GM19238 (cell line): ENCODE measurements around the gene TINAG.

Experiments
- DNase-seq: peaks from one replicate; pipeline ENCODE4 v3.0.0; 2011; ENCODE audit warnings: low spot score; ENCODE audit not compliant: insufficient read length

TINAG gene, protein sequence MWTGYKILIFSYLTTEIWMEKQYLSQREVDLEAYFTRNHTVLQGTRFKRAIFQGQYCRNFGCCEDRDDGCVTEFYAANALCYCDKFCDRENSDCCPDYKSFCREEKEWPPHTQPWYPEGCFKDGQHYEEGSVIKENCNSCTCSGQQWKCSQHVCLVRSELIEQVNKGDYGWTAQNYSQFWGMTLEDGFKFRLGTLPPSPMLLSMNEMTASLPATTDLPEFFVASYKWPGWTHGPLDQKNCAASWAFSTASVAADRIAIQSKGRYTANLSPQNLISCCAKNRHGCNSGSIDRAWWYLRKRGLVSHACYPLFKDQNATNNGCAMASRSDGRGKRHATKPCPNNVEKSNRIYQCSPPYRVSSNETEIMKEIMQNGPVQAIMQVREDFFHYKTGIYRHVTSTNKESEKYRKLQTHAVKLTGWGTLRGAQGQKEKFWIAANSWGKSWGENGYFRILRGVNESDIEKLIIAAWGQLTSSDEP

GRCh38 chr6:54308289-54308985 lies at the start of gene TINAG:
Gene TINAG, plus strand, starts transcription at chr6:54308441. Its CDS starts 110 bp downstream, at chr6:54308551.
- no peak for DNase-seq

- DNase-seq: no peak
These were observed 48.2 kb upstream of the TINAG start for GRCh38 chr6:54260025-54260424.

- DNase-seq: no peak
These were observed 45.7 kb upstream of the TINAG start for GRCh38 chr6:54262499-54262898.

DNA sequence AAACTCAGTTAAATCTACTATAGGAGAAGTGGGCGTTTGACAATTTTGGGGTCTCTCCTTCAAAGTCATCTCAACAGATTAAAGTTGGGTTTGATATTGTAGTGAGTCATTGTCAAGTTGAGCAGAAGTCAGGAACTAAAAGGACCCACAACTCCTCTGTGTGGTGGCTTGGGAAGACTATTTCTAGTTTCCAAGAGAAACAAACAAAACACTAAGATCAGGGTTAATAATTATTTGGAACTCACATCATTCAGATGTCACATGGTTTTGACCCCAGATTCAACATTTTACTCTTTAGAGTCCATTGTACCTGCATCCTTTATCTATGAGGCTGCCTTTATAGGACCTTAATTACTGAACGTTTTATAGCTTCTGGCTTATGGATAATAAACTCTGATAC lies 45.3 kb upstream of the TINAG start:
- DNase-seq: no peak

- DNase-seq: no peak
These were observed 43.5 kb upstream of the TINAG start for GRCh38 chr6:54264581-54265272.

DNA sequence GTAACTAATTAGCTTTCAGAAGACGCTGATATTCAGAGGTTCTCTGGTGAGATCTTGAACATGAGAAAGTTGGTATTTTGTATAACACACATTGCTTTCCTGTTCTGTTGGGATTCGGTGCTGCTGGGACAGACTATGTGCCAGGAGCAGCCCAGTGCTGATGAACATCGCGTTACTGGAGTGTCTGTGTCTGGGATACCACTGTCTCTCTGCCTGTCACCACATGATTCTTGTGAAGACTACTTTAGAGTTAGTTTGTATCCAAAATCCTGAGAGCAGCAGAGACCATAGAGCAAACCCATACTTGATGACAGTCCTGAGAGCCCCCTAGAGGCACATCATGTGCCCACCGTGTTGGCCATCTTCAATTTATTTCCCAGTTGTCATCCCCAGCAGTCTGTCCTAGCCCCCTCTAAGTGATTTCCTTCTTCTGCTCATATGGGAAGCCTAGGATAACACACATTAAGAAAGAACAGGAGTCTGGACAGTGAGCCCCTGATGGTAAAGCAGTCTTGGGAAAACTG lies 41.8 kb upstream of the TINAG start:
- no peak for DNase-seq

DNA sequence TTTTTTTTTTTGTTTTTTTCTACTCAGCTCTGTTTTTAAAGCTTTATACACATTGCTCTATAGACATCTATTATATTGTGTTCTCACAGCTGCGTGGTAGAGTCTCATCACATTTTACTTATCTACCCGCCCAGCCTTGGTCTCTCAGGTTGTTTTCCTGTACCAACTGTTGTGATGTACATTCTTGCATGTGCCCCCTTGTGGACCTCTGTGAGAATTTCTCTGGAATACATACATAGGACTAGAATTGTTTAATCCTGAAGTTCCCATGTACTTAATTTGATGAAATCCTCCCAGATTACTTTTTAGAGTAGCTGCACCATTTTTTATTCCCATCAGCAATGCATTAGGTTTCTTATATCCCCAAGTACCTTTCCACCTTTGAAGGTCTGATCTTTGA lies 40.4 kb upstream of the TINAG start:
- no peak for DNase-seq

DNA sequence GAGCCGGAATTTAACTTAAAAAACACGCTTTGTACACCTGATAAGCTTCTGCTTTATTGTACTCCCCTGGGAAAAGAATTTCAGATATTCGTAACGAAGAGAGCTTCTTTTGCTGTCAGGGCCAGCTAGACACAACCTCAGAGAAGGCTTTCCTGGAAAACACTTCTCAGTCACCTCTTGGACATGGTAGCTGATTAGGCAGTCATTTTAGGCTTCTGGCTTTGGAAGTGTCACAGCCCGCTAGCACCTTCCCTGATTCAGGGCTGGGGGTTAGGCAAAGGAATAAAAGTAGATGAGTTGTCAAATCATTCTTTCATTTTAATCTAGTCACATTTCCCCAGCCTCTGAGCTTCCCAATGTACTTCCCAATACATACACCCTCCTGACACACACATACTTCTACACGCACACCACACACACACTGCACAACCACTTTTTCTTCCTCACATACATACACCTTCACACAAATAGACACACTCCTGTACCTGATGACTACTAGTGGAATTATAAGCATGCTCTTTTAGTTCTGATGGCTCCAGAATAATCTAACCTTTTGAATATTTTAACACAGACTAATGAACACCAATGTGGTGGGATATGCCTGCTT lies 34.9 kb upstream of the TINAG start:
- DNase-seq: no peak

DNA sequence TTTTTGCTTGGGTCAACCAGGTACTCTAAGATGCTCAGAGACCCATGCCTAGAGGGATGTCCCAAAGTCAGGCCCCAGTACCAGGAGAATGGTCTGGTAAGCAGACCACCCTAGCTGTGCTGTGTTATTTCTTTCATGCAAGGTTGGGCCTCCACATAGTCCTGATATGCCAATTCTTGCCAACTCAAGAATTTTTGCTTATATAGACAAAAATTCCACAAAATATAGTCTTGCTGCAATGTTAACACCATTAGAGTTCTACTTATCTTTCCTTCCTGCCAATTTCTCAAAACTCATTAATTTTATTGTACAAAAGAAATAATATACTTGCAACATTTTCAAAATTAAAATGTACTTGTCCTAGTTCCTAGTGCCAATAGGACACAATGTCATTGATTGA lies 33.9 kb upstream of the TINAG start:
- no peak for DNase-seq

DNA sequence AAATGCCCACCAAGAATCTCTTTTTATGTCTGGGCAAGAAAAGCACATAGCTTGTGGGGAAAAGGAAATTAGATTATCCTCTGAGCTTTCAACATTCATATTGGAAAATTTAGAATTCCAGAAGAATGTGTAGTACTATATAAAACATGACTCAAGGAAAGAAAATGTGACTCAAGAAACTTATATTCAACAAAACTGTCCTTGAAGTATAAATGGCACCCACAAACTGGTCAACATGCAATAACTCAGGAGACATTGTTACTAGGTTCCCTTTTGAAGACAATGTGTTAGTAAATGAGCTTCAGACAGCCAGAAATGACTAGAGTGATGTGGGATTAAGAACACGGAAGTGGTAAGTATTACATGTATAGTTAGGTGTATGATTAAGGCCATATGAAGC lies 26.1 kb upstream of the TINAG start:
- DNase-seq: no peak

DNA sequence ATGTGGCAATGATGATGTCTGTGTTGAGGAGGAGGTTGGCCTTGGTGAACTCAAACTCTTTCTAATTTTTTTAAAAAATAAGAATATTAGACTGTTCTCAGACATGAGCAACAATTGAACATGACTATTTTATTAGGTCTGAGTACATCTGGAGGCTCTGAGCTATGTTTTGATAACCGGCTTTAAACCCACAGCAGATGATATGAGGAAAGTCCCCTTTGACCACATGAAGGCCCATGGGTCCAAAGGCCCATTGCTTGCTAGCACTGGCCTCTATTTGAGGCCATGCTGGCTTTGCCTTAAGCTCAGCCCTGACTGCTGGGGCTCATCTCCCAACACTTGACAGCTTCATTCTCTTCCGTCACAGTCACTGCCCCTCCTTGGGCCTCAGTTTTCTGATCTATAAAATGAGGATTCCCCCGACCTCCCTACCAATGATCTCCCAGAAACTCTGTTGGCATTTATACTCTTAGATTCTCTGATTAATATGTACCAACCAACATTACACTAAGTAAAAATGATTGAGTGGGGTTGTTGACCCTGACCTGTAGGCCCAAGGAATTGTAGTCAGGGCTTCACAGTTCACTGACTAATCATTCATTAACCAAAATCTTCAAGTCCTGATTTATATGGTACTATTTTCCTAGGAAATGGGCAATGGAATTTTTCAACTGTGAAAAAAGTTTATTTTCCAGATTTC lies 23.9 kb upstream of the TINAG start:
- no peak for DNase-seq

DNA sequence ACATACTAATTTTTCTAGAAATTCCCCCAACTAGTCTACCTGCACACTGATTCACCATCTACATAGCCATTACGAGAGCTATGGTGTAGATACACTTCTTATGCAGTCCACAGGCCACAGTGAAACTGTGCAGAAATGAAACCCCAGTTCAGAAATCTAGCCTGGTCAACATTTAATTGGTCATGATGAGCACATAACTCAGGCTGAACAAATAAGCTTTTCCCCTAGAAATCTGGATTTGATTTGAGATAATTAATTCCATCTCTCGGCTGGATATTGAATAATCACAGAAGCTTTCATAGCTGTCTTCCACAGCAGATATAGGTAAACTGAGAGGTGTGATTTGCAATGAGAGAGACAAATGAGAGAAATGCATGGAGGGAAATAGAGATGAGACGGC lies 22.6 kb upstream of the TINAG start:
- no peak for DNase-seq

DNA sequence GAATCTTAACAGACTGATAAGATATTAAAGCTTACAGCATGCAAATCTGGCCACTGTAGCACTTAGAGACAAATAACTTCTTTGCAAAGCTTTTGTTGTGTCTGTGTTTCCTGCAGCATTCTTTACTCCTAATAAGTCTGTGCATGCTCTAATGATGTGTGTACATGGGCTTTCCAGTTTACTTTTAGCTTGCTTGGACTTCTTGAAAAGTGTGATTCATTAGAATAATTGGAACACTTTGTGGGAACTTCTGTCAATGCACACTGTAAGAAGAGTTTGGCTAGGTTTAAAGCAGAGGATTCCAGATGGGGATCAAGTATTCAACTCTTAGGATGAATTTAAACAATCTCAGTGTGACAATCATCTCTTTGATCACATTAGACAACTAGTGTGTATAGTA lies 22.1 kb upstream of the TINAG start:
- no peak for DNase-seq

GRCh38 chr6:54288474-54288873 lies 19.8 kb upstream of the TINAG start:
- DNase-seq: no peak

DNA sequence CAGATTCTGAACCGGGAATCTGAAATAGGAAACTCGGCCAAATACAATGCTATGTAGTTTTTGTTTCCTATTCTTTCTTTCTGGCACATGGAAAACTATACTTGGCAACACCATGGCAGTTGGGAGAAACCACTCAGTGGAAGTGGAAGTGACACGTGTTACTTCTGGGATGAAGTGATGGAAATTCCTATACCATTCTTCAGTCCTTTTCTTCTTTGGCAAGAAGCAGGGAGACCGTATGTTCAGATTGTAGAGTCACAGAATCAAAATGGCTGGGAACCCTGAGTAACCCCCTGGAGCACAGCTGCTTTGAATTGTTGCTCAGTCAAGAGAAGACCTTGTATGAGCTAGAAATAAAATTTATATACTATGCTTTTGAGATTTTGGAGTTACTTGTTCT lies 18.8 kb upstream of the TINAG start:
- no peak for DNase-seq

GRCh38 chr6:54291146-54291545 lies 17.1 kb upstream of the TINAG start:
- DNase-seq: no peak

- peak; percentile 13 for DNase-seq
These were observed 16.5 kb upstream of the TINAG start for GRCh38 chr6:54291738-54292137.

- no peak for DNase-seq
These were observed 13.2 kb upstream of the TINAG start for GRCh38 chr6:54294965-54295532.

DNA sequence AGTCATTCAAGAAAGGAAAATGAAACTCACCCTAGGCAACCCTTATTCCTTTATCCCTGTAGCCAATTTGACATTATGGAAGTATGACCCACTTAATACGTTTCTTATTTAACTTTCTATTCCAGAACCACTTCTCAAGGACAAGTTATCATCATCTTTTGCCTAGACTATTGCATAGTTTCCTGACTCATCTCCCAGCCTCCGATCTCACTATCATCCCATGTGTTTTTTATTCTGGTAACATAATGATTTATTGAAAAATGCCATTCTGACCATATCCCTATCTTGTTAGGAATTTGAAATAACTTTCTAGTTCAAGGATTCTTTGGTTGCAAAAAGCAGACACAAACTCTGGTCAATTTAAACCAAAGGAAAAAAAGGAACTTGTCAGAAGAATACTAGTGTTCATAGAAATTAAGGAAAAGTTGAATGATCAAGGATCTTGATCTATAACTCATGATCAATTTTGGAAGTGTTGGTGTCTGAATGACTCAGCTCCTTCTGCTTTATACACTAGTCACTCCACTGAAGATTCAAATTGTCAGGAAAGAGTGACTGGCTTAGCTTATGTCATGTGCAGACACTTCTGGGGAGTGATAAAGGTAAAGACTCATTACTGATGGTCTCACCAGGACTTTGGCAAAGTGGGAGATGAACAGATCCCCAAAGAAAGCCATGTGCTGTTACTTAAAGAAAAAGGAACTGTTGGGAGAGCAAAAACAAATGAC lies 8.5 kb upstream of the TINAG start:
- no peak for DNase-seq

GRCh38 chr6:54301770-54302169 lies 6.5 kb upstream of the TINAG start:
- no peak for DNase-seq
